Erythroblast (primary cell): ENCODE results near the gene DISC1.

Experiments used
- GATA1 ChIP-seq: IDR thresholded peaks from 2 replicates; pipeline ENCODE4 v1.6.1; 2011; ENCODE audit warnings: low read depth, mild to moderate bottlenecking, control low read depth, low read length, moderate library complexity
- POLR2A ChIP-seq: IDR thresholded peaks from 2 replicates; pipeline ENCODE4 v1.6.1; 2011; ENCODE audit warnings: mild to moderate bottlenecking, low read length

DNA sequence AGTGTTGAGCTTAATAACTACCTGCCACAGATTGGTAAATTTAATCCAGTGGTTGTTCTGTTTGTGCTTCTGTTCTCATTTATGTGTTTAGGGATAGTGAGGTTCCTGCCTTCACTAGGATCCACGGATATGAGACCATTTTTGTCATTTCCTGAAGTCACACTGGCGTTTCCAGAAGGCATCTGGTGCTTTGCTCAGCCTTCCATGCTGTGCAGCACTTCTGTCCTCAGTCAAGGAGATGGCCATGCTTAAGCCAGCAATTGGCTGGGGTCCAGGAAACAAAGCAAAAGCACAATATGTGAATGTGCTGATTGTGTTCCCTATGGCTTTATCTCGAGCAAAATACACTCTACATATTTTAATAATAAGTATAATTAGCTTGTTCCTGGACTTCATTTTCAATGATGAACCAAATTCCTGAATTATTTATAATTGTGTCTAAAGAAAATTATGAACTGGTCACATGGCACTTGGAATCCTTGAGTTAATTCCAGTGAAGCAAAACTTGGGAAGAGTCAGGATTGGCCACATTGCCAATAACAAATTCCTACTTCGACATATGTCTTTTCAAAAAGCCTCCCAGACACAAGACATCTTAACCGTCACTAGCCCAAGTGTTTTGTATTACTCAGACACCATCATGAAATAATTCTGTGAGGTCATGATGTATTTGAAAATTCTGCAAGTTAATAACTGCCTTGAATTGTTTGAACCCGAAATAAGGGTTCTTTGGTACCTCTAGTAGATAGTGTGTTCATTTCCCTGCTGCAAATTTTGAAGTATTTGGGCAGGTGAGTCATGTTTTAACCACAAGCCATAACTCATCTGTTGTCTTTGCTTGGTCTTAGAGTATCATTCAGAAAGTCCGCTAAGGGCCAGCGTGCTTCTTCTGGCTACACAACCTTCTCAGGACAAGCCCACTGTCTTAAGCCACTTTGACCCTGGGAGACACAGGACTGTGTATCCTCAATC lies 412.4 kb downstream of the DISC1 start:
- TF ChIP-seq POLR2A: no peak
- TF ChIP-seq GATA1: no peak
